Measurements from ENCODE around the gene NTRK1. TPM values are rescaled to one million over a fixed set of nuclear protein-coding genes. Genes with fewer than 3 reads are reported as not detected.

Gene NTRK1
- polyA plus RNA-seq, 3 donors: 0.67 to 1.3 (median 1.1) TPM

DNA sequence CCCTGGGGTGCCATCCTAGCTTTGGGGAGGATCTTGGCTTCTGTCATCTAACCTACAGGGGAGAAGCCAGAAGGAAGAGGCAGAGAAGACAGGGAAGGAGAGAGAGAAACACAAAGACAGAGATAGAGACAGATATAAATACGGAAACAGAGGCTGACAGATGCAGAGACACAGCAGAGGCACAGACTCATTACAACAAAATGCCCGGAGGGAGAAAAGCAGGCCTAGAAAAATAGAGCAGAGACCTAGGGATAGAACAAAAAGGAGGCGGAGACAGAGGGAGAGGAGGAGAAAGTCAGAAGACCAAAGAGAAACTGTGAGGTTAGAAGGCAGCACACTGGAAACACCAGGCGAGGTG, 34.8 kb downstream of the NTRK1 start:
- no peak for DNase-seq (ENCODE audit: low read depth in 3 of 3, low spot score in 2 of 3)

DNA sequence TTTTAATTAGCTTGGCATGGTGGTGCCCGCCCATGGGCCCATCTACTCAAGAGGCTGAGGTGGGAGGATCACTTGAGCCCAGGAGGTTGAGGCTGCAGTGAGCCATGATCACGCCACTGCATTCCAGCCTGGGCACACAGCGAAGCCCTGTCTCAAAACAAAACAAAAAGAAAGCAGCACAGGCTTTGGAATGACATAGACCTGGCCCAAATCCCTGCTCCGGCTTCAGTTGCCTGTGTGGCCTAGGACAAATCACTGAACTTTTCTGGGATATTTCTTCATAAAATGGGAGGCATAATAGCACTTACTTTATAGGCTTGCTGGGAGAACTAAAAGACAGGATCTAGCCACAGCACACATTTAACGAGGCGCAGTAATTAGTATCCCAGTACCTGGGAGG, 35.3 kb downstream of the NTRK1 start:
- no peak for DNase-seq (ENCODE audit: low read depth in 3 of 3, low spot score in 2 of 3)

DNA sequence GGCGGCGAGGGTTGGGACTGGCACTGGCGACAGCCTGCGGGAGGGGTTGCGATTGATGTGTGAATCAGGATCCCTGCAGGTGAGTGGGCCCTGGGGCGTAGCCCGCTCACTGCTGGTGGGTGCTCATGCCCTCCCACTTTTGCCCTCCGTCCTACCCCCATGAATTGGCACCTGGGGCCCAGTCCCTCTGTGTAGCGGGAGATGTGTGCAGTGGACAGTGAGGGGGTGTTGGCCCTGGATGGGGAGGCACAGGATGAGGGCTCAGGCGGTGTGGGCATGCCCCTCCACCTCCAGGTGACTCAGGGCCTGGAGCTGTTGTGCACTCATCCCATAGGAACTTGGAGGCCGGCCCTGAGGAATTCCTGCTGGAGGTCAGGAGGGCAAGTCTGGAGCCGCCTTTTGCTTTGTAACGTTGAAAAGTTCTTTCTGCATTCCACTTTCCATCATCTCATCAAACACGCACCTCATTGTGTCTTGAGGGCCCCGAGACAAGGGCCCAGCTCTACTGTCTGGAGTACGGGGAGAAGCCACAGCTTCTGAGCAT, 35.9 kb downstream of the NTRK1 start:
- no peak for DNase-seq (ENCODE audit: low read depth in 3 of 3, low spot score in 2 of 3)

DNA sequence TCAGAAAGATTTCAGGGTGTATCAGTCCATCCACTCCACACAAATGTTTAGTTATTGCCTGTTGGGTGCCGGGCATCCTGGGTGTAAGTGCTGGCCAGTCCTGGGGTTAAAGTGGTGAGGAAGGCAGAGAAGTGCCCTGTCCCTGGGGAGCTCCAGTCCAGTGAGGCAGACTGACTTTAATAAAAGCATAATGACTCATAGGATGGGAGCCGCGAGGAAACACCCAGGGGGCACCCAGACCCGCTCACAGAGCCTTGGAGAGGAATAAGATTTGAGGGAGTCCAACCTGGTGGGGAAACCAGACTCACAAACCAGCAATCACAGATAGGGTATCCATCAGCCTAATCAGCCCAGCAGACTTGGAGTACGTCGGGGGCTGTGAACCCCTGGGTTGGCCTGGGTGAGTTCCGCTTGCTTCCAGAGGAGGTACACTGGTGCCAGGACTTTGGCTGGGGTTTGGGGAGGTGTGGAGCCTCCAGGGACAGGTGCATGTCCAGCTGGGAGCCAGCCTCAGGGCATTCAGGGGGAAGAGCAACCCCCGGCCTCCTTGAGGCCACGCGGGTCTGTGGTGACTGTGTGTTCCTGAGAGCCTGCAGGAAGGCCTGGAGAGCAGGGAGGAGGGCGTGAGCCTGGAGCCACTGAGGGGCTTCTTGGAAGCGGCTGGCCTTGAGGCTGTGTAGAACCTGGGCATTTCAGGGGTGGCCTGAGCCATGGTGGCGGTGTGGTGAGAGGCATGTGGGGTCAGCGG, 36.6 kb downstream of the NTRK1 start:
- no peak for DNase-seq (ENCODE audit: low read depth in 3 of 3, low spot score in 2 of 3)

DNA sequence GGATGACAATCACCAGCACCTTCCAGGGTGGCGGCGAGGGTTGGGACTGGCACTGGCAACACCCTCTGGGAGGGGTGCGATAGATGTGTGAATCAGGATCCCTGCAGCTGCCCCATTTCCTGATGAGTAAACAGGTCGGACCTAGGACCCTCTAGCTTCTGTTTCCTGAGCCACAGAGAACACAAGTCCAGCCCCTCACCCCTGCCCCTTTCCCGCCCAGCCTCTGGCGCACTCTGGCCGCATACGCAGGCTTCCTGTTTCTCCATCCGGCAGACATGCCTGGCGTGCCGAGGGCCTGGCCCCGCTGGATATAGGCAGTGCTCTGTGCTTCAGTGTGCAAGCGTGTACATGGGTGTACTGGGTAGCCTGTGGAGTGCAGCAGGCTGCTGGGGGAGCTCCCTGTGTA, 37.5 kb downstream of the NTRK1 start:
- DNase-seq (ENCODE audit: low read depth in 3 of 3, low spot score in 2 of 3): no peak

DNA sequence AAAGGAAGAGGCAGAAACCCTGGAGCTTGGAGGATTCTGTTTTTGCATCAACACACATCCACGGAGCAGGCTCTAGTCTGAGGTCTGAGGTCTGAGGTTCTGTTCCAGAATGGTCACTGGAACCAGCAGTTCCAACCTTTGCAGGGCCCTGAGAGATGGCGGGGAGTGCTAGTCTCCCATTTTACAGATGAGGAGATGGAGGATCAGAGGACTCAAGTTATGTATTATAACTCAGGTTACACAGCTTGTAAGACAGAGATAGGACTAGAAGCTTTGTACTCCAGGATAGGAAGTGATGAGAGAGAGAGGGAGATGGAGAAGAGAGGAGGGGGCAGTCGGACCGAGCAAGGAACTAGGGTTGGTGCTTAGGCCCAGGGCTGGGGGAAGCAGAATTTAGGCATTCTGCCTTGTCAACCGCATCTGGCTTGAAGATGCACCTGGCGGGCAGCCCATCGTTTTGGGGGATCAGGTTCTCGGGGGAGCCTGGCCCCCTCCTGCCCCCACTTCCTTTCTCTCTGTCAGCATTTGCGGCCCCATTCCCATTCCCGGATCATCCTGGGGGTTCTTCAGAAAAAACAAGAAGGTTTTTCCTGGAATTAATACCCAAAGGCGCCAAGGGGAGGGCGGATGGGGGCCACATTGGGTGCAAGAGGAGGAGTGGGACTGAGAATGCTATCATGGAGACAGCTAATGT, 38.5 kb downstream of the NTRK1 start:
- DNase-seq (ENCODE audit: low read depth in 3 of 3, low spot score in 2 of 3): no peak

DNA sequence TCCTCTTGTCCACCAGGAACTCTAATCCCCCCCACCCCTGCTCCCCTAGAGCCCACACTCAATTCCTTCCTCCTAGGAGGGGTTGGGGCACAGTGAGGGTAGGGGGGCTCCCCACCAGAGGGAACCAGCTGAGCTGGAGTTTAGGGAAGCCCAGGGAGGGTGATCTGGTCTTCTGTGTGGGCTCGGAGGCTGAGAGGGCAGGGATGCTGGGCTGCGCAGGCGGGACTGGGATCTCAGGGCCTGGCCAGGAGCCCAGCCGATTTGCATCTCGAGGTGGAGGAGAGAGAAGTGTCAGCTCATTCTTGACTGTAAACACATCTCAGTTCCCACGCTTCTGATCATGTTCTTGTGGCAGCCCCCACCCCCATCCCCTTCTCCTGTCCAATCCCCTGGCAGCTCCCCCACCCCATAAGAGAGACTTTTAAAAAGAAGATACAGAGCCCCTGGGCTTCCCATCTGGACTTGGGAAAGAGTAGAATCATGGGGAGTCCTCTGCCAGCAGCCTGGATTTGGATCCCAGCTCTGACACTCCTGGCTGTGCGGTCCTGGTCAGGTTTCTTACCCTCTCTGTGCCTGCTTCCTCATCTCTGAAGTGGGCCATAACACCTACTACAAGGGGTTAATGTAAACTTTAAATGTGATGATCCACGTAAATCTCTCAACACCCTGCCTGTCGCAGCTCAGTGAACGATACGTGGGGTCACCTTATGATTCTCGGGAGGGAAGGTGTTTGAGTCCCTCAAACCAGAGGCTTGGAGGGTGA, 39.5 kb downstream of the NTRK1 start:
- no peak for DNase-seq (ENCODE audit: low read depth in 3 of 3, low spot score in 2 of 3)

DNA sequence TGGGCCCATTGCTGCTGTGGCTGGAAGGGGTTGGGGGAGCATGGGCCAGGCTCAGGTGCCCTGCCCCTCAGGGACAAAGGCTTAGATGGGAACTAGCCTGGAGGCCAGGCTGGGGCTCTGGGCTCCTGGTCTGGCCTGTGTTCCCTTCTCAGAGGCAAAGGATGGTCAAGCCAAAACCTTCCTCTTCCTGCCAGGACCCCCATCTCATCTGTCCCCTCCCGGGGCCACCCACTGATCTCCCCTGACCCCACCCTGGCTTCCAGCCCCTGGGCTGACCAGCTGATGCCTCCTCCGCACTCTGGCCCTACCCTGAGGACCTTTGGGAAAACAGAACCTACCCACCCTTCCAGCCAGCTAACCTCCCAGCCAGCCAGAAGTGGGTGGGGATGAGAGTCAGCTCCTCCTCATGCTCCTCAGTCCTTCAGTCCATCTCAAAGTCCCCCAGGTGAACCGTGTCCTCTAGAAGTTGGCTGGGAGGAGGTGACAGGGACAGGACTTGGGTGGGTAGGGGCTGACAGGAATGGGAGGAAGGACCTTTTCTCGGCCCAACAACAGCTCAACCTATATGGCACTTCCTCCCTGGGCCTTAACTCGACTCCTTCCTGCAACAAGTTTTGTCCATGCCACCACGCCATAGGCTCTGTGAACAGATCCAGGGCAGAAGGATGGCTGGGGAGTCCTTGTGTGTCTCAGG, 40.4 kb downstream of the NTRK1 start:
- no peak for DNase-seq (ENCODE audit: low read depth in 3 of 3, low spot score in 2 of 3)

DNA sequence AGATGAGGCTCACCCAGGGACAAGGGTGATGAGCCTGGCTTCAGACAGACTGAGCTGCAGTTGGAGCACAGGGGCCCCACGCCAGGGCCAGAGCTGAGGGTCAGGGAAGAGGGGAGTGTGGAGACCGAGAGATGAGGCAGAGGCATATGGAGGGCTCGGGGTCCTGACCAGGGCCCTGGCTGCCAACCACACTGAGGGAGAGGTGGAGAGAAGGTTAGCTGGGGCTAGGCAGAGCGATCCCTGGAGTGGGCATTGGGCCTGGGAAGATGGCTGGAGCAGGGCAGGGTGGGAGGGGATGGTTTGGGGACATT, 40.9 kb downstream of the NTRK1 start:
- no peak for DNase-seq (ENCODE audit: low read depth in 3 of 3, low spot score in 2 of 3)

DNA sequence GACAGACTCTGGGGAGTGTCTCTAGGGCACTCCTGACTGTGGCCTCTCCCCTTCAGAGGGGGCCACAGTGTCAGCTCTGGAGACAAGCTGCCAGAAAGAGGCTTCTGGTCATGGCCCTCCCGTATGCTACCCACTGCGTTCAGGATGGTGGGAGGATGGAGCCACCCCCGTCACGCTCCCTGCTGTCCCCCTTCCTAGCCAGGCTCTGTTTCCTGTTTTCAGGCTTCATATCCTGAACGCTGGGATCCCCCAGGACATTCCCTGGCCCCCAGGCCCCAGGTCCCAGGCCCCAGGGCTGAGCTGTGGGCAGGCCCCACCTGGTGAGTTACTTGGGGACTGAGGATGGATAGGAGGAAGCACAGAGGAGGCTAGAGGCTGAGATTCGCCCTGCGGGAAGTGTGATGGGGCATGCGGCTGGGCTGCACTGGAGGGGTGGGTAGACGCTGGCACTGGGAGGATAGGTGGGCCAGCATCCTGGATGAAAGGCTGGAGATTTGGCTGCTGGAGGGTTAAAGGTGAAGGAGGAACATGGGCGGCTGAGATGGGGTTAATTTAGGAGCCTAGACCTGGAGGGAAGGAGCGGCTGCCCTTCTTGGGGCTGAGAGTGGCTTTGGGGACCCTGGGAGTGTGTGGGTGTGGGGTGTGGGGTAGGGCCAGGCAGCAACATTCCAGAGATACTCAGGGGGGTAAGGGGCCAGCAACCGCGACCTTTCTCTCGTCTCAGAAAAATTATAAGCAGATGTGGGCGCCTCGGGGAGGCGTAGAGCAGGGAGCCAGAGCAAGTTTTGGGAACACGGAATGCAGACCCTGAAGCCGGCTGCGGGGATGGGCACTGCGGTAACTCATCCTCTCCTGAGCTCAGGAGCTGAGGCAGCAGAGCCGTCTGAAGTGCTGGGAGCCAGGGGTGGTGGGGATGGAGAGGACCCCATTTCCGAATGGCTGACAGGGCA, 41.6 kb downstream of the NTRK1 start:
- DNase-seq (ENCODE audit: low read depth in 3 of 3, low spot score in 2 of 3): no peak

DNA sequence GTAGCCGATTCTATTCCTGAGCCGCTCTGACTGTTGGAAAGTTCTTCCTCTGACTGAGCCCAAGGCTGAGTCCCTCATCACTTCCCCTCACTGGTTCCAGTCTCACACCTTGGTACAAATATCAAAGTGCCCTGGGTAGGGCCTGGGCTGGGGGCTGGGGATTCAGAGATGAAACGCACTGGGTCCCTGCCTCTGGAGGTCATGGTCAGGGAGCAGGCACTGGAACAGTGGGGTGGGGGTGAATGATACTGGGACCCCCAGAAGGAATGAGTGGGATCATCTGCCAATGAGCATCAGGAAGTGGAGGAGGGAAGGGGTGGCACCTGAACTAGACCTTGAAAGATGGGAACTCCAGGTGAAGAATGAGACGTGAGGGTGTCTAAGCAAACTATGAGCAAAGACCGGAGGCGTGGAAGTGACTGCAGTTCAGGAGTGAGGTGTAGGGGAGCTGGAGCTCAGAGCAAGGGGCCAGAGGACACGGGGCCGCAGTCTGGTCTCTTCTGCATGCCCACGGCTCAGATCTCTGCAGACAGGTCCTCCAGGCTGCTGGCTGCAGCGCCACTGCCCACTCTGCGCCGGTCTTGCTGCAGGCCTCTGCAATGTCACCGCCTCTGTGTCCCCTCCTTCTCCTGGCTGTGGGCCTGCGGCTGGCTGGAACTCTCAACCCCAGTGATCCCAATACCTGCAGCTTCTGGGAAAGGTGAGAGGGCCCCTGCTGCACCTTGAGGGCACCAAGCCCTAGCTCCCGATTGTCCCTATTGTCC, 42.8 kb downstream of the NTRK1 start:
- DNase-seq (ENCODE audit: low read depth in 3 of 3, low spot score in 2 of 3): no peak

DNA sequence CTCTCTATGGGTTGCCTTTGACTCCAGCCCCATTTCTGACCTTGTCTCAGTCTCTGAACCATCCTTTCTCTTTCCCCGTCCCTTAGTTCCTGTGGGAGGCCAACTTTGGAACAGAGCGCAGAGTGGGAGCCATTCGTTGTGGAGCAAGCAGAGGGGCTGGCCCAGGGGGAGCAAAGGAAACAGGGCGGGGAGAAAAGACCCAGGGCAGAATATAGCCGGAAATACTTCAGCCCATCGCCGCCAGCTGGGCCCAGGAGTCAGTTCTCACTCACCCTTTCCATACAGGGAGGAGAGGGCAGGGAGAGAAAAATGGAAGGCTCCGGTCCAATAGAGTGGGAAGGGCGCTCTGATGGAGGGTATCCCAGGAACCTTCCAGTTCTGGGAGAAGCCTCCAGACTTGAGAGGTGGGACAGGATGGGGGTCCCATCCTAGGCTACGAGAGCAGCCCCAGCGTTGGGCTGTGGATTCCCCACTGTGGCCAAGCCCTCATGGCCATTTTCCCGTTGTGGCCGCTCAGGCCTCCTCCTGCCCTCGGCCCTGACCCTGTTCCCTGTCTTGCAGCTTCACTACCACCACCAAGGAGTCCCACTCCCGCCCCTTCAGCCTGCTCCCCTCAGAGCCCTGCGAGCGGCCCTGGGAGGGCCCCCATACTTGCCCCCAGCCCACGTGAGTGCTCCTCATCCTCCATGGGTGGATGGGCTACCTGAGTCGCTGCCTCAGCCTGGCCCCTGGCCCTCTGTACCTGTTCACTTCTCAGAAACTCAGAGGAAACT, 43.7 kb downstream of the NTRK1 start:
- DNase-seq (ENCODE audit: low read depth in 3 of 3, low spot score in 2 of 3): no peak

DNA sequence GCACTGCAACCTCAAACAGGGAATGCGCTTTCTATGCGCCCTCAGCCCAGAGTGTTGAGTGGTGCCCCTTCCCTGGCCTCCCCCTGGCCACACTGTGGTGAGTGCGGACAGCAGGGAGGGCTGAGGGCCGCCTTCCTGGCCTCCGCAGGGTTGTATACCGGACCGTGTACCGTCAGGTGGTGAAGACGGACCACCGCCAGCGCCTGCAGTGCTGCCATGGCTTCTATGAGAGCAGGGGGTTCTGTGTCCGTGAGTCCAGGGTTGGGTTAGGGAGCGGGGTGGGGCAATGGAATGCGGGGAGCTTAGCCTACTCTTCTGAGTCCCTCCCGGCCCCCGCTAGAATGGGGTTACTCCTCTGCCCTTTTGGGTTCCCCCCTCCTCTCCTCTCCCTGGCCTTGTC, 44.5 kb downstream of the NTRK1 start:
- no peak for DNase-seq (ENCODE audit: low read depth in 3 of 3, low spot score in 2 of 3)

DNA sequence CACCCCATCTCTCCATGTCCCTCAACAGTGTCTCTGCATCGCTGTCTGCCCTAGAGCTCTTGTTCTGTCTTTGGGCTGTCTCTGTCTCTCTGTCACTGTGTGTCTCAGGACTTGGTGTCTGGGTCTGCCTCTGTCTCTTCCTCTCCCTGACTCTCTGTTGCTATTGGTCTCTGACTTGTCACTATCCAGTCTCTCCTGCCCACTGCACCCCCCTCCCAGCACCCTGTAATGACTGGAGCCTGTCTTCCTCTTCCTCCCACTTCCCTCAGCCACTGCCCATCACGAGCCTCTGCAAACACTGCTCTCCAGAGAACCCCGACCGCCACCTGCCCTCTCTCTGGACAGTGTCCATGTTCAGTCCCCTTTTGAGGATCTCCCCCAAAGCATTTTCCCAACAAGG, 45.0 kb downstream of the NTRK1 start:
- DNase-seq (ENCODE audit: low read depth in 3 of 3, low spot score in 2 of 3): no peak

DNA sequence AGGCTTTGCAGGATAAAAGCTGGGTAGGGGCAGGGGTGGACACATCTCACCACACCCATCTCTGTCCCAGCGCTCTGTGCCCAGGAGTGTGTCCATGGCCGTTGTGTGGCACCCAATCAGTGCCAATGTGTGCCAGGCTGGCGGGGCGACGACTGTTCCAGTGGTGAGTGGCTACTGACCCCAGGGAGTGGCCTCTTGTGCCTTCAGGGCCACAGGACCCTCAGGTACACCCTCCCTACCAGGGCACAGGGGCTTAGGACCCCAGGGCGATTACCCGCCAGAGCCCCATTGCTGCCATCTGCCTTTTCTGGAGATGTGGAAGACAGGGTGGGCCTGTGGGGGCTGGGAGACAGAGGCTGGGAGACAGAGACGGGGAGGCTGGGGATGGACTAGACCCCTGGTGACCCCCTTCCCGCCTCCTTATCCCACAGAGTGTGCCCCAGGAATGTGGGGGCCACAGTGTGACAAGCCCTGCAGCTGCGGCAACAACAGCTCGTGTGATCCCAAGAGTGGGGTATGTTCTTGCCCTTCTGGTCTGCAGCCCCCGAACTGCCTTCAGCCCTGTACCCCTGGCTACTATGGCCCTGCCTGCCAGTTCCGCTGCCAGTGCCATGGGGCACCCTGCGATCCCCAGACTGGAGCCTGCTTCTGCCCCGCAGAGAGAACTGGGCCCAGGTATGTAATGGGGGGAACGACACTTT, 45.7 kb downstream of the NTRK1 start:
- DNase-seq (ENCODE audit: low read depth in 3 of 3, low spot score in 2 of 3): no peak

DNA sequence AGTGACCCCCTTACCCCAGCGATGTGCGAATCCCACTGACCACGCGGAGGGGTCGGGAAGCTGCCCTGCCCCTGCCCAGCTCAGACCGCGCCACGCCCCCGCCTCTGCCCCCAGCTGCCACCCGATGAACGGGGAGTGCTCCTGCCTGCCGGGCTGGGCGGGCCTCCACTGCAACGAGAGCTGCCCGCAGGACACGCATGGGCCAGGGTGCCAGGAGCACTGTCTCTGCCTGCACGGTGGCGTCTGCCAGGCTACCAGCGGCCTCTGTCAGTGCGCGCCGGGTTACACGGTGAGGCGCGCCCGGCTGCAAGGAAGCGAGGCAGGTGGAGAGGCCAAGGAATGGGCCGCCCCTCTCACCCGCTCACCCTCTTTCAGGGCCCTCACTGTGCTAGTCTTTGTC, 47.9 kb downstream of the NTRK1 start:
- DNase-seq (ENCODE audit: low read depth in 3 of 3, low spot score in 2 of 3): no peak

DNA sequence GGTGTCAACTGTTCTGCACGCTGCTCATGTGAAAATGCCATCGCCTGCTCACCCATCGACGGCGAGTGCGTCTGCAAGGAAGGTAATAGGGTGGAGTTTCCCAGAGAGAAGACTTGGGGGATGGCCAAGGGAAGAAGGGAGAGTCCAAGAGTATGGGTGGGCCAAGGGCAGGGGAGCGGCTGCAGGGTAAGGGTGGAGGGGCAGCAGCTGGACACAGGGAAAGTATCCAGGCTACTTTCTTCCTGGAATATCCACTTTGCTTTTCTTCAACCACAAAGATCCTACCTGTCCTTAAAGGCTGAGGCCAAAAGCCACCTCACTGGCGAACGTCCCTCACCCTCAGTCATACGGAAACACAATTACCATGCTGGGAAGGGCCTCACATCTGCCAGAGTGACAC, 48.3 kb downstream of the NTRK1 start:
- DNase-seq (ENCODE audit: low read depth in 3 of 3, low spot score in 2 of 3): no peak

DNA sequence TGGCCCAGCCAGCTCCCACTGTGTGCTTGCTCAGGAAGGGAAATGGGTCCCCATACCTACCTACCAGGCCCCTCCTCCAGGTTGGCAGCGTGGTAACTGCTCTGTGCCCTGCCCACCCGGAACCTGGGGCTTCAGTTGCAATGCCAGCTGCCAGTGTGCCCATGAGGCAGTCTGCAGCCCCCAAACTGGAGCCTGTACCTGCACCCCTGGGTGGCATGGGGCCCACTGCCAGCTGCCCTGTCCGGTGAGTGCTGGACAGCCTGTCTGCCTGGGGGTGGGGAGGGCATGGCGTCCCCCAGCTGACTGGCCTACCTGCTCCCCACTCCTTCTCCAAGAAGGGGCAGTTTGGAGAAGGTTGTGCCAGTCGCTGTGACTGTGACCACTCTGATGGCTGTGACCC, 49.0 kb downstream of the NTRK1 start:
- no peak for DNase-seq (ENCODE audit: low read depth in 3 of 3, low spot score in 2 of 3)

Data from right renal cortex interstitium (tissue), 3 donors.